ENCODE measurements around the gene TALDO1.

DNA sequence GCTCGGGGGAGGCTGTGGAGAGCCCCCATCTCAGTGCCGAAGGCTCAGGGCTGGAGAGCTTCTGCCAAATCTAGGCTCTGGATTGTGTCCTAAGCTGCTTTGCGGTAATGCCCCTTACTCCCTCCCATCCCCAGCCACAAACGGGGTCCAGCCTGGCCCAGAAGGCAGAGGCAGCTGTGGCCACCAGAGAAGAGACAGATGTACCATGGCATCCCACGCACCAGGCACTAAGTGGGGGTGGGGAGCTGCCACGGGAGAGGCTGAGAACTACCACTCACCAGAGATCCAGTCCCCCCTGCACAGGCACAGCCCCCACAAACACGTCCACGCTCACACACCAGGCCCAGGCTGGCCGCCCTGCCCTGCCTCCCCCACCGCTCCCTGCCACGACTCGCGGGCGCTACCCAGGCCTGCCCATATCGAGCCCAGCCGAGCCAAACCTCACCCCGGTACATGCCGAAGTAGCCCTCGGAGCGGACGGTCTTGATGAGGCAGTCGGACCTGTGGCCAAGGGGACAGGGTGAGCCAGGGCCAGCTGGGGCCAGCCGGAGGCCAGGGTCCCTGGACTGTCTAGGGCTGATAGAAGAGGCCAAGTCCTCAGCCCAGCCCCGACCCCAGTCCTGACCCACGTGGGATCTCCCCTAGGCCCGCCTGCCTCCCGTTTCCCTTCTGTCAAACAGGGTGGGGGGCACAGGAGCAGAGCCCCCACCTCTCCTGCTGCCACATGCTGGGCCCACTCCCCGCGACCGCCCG is 46.9 kb downstream of the TALDO1 start:
- TF ChIP-seq, protein P1, sequence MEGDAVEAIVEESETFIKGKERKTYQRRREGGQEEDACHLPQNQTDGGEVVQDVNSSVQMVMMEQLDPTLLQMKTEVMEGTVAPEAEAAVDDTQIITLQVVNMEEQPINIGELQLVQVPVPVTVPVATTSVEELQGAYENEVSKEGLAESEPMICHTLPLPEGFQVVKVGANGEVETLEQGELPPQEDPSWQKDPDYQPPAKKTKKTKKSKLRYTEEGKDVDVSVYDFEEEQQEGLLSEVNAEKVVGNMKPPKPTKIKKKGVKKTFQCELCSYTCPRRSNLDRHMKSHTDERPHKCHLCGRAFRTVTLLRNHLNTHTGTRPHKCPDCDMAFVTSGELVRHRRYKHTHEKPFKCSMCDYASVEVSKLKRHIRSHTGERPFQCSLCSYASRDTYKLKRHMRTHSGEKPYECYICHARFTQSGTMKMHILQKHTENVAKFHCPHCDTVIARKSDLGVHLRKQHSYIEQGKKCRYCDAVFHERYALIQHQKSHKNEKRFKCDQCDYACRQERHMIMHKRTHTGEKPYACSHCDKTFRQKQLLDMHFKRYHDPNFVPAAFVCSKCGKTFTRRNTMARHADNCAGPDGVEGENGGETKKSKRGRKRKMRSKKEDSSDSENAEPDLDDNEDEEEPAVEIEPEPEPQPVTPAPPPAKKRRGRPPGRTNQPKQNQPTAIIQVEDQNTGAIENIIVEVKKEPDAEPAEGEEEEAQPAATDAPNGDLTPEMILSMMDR (IDR thresholded peaks at IDR 0.05; ENCODE audit: poor library complexity, severe bottlenecking): no peak
- TF ChIP-seq EP300 (conservative IDR thresholded peaks at IDR 0.05; ENCODE audit: poor library complexity, severe bottlenecking) (no peak), TAF1 (IDR thresholded peaks at IDR 0.05; ENCODE audit: low read depth) (no peak), POLR2AphosphoS5 (IDR thresholded peaks at IDR 0.05) (no peak), RAD21 (conservative IDR thresholded peaks at IDR 0.05) (no peak)

Measured in neural cell (in vitro differentiated cells).